Motor neuron (in vitro differentiated cells): ENCODE data around the gene EPC1. TPM values are rescaled to one million over a fixed set of nuclear protein-coding genes. Genes with fewer than 3 reads are reported as not detected.
"Not testable (repeated sequence)": the region's sequence is repeated elsewhere in the genome, so short reads cannot be mapped to it uniquely, and the experiment has no call there.

ENCODE experiments used
- ATAC-seq, 8 experiments: fragments of 200-7000 bp; cut with Tn5 transposase; replicated peaks in 6 of 8; 2 replicates each; pipeline ENCODE4 v1.8.0; 2021; ENCODE audit warnings: mild to moderate bottlenecking in 8 of 8, moderate library complexity in 8 of 8
- H3K27ac ChIP-seq, 2 donors: fragments of 250-450 bp; sonication (Bioruptor Pico); 2 replicates each; pipeline ENCODE4 v1.9.0; 2021; ENCODE audit warnings: antibody characterized with exemption in 2 of 2, mild to moderate bottlenecking in 2 of 2, moderate library complexity in 1 of 2
- H3K4me1 ChIP-seq, 2 donors: fragments of 250-450 bp; sonication (Bioruptor Pico); replicated peaks in 1 of 2; 2 replicates each; pipeline ENCODE4 v1.6.1; 2021; ENCODE audit warnings: antibody characterized with exemption in 2 of 2, mild to moderate bottlenecking in 2 of 2, moderate library complexity in 1 of 2
- H3K4me3 ChIP-seq, 5 donors: fragments of 250-450 bp; sonication (Bioruptor Pico); 2 replicates each; pipeline ENCODE4 v1.9.0; 2021; ENCODE audit warnings: antibody characterized with exemption in 5 of 5, mild to moderate bottlenecking in 5 of 5, moderate library complexity in 4 of 5
- WGBS, 10 experiments: fragments of 450-650 bp; shearing (Covaris generic); methylation state at CpG; one replicate each; pipeline ENCODE4 v1.0.0; 2022; 5-methylcytosine and 5-hydroxymethylcytosine counted together
- in situ Hi-C, 9 experiments: fragments of 400-800 bp; cut with MboI; loops; one replicate each; pipeline ENCODE4 v1.15.0; 2021; ENCODE audit warnings: low sequenced_read_pairs in 9 of 9, low pct_unique_long_range_greater_than_20kb in 2 of 9; ENCODE audit not compliant: unreplicated experiment in 9 of 9
- total RNA-seq, 8 experiments: library from RNA; unstranded; fragments of 300-600 nt; gene quantifications; 2 replicates each; pipeline versions ENCODE4 v1.2.3 to v1.2.4, GENCODE V29; 2022

The EPC1 gene
- total RNA-seq, 8 experiments from 2014 or later: 16.8 to 70.9 (median 53.0) TPM

DNA sequence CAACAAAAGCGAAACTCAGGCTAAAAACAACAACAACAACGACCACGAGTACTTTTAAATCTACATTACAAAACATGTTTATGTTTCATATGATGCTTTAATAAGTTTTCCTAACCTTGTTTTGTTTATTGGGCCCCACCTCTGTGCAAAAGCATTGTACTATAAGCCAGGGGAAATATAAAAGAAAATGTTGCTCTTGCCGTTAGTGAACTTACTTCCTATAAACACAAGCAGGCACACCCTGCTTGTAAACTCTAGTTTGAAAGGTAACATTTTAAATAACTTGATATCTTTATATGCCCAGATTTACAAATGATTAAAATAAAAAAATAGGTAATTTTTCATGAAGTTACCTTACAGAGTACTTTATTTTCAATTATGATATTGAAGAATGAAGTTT is 19.2 kb upstream of the EPC1 start:
- H3K4me1 ChIP-seq: peaks cover 0 to 3% of the 10 kb centered on the region in 2 donors
- H3K27ac ChIP-seq: no peak overlapping the region
- in situ Hi-C loops: no loop called here
- no peak for ATAC-seq
- no peak overlapping the region for H3K4me3 ChIP-seq
- 60 to 100% (median 72%) methylated on average over 1 to 4 of the region's 4 CpGs; no CpG with 5 or more reads in 1 of the 10 experiments for WGBS, 10 experiments

DNA sequence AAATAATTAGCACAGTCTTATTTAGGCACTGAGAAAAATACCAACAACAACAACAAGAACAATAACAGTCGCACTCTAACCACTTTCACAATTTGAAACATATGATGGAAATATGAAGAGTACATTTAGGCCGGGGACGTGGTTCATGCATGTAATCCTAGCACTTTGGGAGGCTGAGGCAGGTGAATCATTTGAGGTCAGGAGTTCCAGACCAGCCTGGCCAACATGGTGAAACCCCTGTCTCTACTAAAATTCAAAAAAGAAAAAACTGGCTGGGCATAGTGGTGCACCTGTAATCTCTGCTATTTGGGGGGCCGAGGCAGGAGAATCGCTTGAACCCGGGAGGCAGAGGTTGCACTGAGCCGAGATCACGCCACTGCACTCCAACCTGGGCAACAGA is 18.4 kb upstream of the EPC1 start:
- H3K4me3 ChIP-seq, H3K27ac ChIP-seq, in situ Hi-C loops, ATAC-seq, H3K4me1 ChIP-seq: not testable (repeated sequence)
- 75 to 100% (median 95%) methylated on average over 1 to 8 of the region's 8 CpGs; no CpG with 5 or more reads in 1 of the 10 experiments for WGBS, 10 experiments

DNA sequence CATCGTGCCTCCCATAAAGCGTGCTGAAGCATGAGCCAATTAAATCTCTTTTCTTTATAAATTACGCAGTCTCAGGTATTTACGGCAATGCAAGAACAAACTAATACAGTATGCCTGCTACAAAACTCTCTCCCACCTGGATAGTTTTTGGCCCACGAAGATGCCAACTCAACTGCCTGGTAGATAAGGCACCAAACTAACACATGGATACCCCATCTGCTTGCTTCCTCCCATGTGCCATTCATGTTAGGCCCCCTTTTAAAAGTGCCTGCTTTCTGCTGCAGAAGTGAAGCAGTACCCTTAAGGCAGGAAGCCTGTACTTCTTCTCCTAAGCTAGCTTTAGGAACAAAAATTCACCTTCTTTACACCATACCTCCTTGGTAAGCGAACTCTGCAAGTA is 15.6 kb upstream of the EPC1 start:
- in situ Hi-C loops: no loop called here
- Histone ChIP-seq H3K4me3 (no peak overlapping the region), H3K27ac (no peak overlapping the region), H3K4me1 (peaks cover 0 to under 1% of the 10 kb centered on the region in 2 donors)
- WGBS, 10 experiments: 87 to 100% (median 97%) methylated on average over 1 to 6 of the region's 6 CpGs; no CpG with 5 or more reads in 2 of the 10 experiments
- ATAC-seq: no peak

DNA sequence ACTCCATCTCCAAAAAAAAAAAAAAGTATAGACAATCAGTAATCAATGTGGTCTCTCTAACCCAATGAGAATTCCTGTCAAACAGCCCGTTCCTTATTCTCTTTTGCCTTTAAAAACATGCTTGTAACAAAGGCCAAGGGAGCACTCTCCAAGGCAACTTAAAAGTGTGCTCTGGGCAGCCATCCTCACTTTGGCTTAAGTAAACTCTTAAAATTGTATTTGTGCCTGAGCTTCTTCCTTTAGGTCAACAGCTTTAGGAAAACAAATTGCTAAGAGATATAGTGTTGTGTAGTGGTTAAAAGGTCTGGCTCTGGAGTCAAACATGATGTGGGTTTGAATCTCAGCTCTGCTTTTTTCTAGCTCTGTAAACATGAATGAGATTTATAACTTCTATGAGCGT is 13.9 kb upstream of the EPC1 start:
- in situ Hi-C loops: no loop called here
- WGBS, 10 experiments: 20 to 100% (median 93%) methylated on average over 1 to 2 of the region's 2 CpGs; no CpG with 5 or more reads in 3 of the 10 experiments
- ATAC-seq: peak in 1 of 8 experiments; percentile 50
- H3K27ac ChIP-seq: no peak overlapping the region
- H3K4me3 ChIP-seq: no peak overlapping the region
- no peaks in the 10 kb centered on the region for H3K4me1 ChIP-seq

DNA sequence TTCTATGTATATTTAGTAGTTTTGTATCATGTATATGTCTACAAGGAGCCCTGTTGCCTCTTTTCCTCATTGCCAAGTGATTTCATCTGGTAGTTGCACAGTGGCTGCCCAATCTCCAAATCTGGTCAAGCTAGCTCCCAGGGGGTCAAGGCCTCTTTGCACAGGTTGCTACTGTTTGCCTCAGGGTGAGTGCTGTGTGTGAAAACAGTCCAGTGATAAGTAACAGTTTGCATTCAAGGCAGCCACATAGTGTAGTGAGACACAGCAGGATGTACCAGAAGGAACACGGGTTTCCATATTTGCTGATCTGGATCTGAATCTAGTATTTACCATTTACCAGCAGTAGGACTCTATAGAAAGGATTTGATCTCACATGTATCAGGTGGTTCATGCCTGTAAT is 13.3 kb upstream of the EPC1 start:
- 100% methylated on average over 1 of the region's 1 CpG; no CpG with 5 or more reads in 7 of the 10 experiments for WGBS, 10 experiments
- no peak overlapping the region for H3K27ac ChIP-seq
- no peak overlapping the region for H3K4me3 ChIP-seq
- no peak for ATAC-seq
- H3K4me1 ChIP-seq: no peaks in the 10 kb centered on the region
- in situ Hi-C loops: no loop called here

DNA sequence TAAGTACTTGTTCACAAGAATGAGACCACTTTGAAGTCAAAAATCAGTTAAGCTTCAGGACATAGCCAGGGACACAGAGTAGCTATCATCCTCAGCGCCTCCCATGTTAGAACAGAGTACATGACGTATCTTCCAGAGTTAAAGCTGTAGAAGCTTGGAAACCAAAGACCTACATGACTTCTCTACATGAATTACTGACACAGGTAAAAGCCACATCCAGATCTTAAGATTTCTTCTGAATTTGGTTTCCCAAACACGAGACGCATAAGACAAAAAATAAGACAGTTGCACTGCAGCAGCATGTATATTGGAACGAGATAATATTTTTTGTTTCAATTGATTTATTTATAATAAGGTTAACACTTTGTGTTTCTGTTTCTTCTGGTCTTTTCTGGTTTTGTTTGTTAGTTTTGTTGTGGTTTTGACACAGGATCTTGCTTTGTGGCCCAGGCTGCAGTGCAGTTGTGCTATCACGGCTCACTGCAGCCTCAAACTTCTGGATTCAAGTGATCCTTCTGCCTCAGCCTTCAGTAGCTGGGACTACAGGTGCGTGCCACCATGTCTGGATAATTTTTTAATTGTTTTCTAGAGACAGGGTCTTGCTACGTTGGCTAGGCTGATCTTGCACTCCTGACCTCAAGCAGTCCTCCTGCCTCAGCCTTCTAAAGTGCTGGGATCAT is 10.2 kb upstream of the EPC1 start:
- Histone ChIP-seq H3K4me1 (no peaks in the 10 kb centered on the region), H3K27ac (no peak overlapping the region), H3K4me3 (no peak overlapping the region)
- in situ Hi-C loops: no loop called here
- no peak for ATAC-seq
- WGBS, 10 experiments: 82 to 100% (median 94%) methylated on average over 1 to 8 of the region's 8 CpGs

DNA sequence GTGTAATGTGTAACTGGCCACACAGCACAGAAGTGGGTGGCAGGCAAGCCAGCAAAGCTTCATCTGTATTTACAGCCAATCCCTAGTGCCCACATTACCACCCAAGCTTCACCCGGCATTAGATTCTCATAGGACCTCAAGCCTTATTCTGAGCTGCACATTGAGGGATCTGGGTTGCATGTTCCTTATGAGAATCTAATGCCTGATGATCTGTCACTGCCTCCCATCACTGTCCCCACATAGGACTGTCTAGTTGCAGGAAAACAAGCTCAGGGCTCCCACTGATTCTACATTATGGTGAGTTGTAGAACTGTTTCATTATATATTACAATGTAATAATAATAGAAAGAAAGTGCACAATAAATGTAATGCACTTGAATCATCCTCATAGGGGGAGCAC is 7.7 kb upstream of the EPC1 start:
- H3K27ac ChIP-seq, ATAC-seq, in situ Hi-C loops, H3K4me3 ChIP-seq: not testable (repeated sequence)
- H3K4me1 ChIP-seq: peaks cover 0 to 12% of the 10 kb centered on the region in 2 donors
- 100% methylated on average over 1 of the region's 1 CpG; no CpG with 5 or more reads in 5 of the 10 experiments for WGBS, 10 experiments

DNA sequence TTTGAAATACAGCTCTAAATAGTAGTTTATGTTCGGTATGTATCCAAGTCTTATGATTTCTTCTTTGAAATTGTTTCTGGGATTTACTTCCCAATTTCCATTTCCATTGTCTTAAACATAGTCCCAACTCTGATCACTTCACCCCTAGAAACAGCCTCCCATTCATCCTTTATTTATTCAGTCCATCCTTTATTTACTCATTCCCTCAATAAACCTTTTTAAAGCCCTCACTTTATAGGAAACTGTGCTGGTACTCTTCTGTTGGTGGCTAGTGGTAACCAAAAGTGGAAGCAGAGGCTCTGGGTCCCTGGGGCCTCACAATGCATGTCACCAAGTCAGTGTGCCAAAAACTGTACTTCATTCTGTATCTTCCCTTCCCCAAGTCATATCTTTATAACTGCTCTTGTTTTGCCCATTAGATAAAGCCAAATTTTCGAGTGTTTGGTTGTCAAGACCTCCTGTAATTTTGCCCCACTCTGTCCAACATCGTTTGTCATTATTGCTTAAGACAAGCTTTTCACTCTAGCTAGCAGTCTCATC is 3.9 kb upstream of the EPC1 start:
- peaks cover 4 to 20% of the 10 kb centered on the region in 2 donors for H3K4me1 ChIP-seq
- H3K27ac ChIP-seq: no peak overlapping the region
- 49 to 100% (median 87%) methylated on average over 1 to 3 of the region's 3 CpGs for WGBS, 10 experiments
- ATAC-seq: no peak
- no peak overlapping the region for H3K4me3 ChIP-seq
- in situ Hi-C loops: no loop called here

DNA sequence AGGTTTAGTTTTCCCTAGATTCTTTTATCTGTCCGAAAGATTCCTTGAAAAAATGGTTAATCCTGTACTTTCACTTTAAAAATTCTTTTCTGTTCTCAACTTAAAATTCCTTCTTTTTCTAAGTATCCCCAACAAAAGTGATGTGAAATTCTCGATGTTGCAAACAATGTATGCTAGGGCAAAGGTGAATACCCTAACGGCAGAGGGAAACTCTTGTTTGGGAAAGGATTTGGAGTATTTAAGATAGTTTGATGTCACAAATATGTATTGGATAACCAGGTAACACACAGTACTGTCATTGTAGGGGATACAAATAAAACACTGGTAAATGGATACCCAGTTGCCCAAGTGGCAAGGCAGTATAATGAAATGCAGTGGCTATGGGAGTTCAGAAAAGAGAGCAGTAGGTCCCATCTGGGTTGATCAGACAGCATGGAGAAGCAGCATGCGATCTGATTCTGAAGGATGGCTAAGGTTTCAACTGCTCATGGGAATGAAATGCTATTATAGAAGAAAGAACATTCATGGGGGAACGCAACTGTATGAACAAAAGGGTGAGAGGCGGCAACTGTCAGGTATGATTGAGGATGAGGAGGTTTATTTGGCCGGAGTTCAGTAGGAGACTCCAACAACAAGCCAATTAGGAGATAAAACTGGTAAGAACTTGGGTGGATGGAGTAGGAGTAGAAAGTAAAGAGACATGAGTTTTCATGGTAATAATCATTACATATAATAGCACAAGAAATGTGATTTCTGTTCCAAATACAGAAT is 3.2 kb upstream of the EPC1 start:
- H3K4me3 ChIP-seq: no peak overlapping the region
- in situ Hi-C loops: no loop called here
- H3K4me1 ChIP-seq: peaks cover 5 to 20% of the 10 kb centered on the region in 2 donors
- no peak overlapping the region for H3K27ac ChIP-seq
- 27 to 92% (median 66%) methylated on average over 1 to 7 of the region's 7 CpGs for WGBS, 10 experiments
- ATAC-seq: no peak

DNA sequence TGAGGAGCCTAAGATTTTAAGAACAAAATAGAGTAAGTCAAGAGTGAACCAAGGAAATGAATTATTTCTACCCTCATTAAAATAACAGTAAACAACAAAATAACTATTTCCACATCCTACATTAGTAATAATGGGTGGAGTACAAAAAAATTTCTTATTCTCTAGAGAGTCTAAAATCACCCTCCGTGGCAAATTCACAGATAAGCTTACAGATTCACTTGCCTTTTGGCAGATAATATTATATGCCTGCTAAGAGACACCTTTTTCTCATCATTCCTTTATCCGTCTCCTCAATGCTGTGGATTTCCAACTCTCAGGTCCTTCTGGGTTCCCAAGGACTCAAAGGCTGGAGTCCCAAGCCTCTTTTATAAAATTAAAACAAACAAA is 2.2 kb upstream of the EPC1 start:
- in situ Hi-C loops: no loop called here

DNA sequence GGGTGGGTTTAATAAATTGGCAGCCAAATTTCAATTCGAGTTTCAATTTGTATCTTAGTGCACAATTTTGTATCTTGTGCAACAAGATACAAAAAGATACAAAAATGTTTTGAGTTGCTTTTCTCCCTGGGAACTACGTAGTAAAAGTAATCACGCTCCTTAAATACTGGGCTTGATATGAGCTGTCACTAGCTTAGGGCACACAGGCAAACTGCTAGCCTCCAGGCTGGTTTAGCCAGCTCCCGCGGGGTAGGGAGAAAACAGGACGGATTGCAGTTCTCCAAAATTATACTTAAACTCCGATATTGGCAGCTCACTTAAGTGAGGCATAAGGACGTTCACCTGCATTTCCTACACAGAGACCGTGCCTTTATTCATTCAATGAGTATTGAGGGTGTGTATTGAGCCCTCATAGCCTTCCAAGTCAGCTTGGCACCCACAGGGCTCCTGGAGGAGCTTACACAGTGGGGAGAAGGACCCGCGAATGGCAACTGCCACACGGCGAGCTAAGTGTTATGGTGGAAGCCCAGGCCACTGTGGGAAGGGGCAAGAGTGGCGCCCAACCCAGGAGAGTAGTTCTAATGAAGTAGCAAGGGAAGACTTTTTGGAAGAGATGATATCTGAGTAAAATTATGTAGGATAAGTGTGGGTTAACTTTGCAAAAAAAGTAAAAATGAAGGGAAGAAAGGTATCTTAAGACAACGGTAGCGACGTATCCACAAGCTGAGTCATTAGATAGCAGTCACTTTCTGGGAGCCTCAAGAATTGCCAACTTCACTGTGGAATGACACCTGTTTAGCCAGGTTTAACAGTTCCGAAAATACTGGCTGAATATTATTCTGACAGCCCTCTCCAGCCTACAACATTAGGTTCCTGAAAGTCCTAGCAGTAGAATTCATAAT is 1.6 kb upstream of the EPC1 start:
- Histone ChIP-seq H3K4me3 (no peak overlapping the region), H3K4me1 (peaks cover 19 to 28% of the 10 kb centered on the region in 2 donors), H3K27ac (no peak overlapping the region)
- ATAC-seq: no peak
- 48 to 86% (median 80%) methylated on average over 1 to 16 of the region's 18 CpGs for WGBS, 10 experiments
- in situ Hi-C loops: no loop called here

More for the DNA sequence above, 2.2 kb upstream of the EPC1 start:
- no peak overlapping the region for H3K27ac ChIP-seq
- H3K4me3 ChIP-seq: no peak overlapping the region
- peaks cover 15 to 26% of the 10 kb centered on the region in 2 donors for H3K4me1 ChIP-seq
- ATAC-seq: no peak
- 22 to 100% (median 90%) methylated on average over 1 to 2 of the region's 2 CpGs; no CpG with 5 or more reads in 1 of the 10 experiments for WGBS, 10 experiments

DNA sequence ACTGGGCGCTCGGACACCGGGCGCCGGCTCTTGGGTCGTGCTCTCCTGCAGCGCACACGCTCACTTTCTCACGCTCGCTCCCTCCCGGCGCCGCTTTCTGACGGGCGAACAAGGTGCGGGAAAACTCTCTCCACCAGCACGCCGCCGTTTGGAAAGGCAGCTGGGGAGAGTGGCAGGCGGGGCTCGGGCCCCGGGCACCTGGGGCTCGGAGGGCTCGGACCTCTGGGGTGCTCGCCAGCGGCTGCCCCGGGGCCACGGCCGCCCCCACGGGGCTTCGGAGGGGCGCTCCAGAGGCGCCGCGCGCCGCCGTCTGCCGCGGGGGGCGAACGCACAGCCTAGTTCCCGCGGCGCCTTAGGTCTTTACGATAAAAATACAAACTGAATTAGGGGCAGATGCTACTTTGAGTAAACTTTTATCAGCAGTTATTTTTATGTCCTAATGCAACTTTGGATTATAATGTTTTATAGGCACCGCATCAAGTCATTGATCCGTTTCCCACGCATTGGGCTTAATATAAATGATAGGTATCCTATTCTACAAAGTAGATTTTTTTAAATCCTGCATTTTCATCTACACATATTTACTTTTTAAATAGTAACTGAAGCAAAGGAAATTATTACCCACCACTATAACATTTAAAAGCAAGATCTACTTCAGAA is 535 bp upstream of the EPC1 start:
- Histone ChIP-seq H3K27ac (peak overlapping the region; percentile 100), H3K4me3 (peak overlapping the region; percentile 69 to 96 (median 77)), H3K4me1 (peaks cover 19 to 28% of the 10 kb centered on the region in 2 donors)
- in situ Hi-C loops: no loop called here
- peak in 1 of 8 experiments; percentile 18 for ATAC-seq
- WGBS, 10 experiments: 0 to 24% (median 7%) methylated on average over 1 to 10 of the region's 49 CpGs; no CpG with 5 or more reads in 1 of the 10 experiments
